HG03025 (cell line): ENCODE measurements around the gene MAP3K7CL.
"Not testable (repeated sequence)": the region's sequence is repeated elsewhere in the genome, so short reads cannot be mapped to it uniquely, and the experiment has no call there.

ENCODE experiments used
- ATAC-seq: cut with Tn5 transposase; IDR thresholded peaks from one replicate; pipeline ENCODE4 v1.9.1; 2021; ENCODE audit warnings: mild to moderate bottlenecking, moderate library complexity; ENCODE audit not compliant: unreplicated experiment, low FRiP score

The MAP3K7CL gene

DNA sequence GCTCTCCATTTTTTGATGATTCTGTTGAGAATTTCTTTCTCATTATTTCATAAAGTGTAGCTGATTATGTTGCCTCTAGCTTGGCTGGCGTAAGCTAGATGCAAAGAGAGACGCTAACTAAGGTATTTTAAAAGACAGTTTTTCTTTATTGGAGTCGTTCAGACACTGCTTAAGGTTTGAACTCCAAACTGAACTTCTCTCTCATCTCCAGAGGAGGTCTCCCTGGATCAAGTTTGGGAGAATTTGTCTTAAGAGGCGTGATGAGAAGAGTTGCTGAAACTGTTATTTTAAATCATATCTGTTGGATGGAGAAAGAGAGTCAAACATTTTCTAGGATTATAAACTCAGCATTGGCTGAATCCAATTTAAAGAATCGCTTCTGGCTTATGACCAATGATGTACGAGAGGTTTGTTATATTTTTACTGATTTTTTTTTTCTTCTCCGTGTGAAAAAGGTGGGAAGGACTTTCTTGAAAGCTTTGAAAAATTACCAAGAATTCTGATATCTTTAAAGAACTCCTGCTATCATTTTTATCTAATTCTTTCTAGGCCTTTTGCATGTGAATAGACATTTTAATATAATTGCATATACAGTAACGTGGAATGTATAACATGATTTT is 34.0 kb downstream of the MAP3K7CL start:
- ATAC-seq: no peak

DNA sequence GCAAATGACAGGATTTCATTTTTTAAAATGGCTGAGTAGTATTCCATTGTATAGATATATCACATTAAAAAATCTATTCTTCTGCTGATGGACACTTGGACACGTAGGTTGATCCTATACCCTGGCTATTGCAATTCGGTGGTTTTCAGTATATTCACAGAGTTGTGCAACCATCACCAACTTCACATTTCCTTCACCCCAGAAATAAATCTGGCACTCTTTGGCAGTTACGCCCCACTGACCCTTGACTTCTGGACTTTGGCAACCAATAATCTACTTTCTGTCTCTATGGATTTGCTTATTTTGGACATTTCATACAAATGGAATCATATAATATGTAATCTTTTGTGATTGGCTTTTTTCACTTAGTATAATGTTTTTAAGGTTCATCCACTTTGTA is 35.9 kb downstream of the MAP3K7CL start:
- ATAC-seq: no peak

DNA sequence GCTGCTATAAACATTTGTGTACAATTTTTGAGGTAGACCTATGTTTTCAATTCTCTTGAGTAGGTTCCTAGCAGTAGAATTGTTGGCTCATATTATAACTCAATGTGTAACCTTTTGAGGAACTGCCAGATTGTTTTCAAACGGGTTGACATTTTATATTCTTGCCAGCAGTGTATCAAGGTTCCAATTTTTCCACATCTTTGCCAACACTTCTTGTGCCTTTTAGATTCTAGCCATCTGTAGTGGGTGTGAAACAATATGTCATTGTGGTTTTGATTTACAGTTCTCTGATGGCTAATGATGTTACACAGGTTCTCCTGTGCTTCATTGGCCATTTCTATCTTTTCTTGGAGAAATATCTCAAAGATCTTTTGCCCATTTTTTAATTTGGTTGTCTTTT is 36.4 kb downstream of the MAP3K7CL start:
- ATAC-seq: no peak

DNA sequence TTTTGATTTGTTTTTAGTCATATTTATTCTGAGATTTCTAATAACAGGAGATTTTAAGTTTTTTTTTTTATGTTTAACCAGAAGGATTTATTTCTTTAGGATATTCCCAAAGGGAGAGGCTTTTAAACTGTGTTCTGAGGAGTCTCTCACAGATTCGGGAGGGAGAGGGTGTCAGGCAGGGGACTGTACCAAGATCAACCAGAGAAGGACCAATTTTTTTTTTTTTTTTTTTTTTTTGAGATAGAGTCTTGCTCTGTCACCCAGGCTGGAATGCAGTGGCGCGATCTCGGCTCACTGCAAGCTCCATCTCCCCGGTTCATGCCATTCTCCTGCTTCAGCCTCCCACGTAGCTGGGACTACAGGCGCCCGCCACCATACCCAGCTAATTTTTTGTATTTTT is 37.0 kb downstream of the MAP3K7CL start:
- ATAC-seq: not testable (repeated sequence)

DNA sequence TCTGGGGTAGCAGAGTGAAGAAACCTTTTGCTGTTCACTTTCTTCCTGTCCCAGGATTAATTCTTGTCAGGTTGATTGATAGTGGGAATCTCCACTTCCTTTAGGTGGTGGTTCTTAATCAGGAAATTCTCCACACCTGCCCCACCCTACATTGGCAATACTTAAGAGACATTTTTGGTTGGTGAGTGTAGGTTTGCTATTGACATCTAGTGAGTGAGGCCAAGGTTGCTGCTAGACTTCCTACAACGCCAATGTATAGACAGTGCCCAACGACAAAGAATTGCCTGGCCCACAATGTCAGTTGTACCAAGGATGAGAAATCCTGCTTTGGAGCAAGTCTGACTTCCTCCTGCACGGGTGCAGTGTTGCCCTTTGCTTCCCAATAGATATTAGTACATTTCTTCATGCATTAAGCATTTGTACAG is 38.5 kb downstream of the MAP3K7CL start:
- ATAC-seq: no peak

DNA sequence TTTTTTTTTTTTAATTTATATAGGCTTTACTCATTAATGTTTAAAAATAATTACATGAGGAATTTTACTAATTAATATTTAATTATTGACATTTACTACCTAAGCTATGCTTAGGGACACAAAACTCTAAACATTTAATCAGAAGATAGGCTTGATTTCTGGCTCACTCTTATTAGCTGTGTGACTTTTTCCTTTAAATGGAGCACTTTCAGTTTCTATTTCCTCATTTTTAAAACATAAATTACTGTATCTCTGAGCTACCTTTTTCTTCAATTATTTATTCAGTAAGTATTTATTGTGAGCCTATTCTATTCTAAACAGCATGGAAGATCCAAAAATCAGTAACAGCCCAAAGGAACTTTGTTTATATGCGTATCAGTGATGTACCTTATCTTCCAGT is 40.5 kb downstream of the MAP3K7CL start:
- ATAC-seq: no peak

DNA sequence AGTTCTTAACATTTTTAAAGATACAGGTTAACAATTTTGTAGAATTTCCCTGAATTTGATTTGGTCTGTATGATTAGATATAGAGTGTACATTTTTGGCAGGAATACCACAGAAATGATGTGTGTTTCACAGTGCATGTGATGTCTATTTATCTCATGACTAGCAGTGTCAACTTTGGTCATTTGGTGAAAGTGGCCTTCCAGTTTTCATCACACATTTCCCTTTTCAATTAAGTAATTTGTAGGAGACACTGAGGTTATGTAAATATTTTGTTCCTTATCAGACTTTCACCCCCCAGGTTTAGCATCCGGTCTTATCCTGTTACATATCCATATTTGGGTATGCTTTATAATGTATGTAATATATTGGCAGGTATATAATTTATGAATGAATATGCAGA is 41.8 kb downstream of the MAP3K7CL start:
- ATAC-seq: no peak

DNA sequence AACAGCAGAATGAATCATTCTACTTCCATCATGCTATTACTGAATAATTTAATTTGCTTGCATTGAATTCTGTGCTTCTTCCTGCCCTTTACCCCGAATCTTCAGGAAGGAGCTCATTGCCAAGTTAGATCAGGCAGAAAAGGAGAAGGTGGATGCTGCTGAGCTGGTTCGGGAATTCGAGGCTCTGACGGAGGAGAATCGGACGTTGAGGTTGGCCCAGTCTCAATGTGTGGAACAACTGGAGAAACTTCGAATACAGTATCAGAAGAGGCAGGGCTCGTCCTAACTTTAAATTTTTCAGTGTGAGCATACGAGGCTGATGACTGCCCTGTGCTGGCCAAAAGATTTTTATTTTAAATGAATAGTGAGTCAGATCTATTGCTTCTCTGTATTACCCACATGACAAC is 44.2 kb downstream of the MAP3K7CL start:
- ATAC-seq: no peak

DNA sequence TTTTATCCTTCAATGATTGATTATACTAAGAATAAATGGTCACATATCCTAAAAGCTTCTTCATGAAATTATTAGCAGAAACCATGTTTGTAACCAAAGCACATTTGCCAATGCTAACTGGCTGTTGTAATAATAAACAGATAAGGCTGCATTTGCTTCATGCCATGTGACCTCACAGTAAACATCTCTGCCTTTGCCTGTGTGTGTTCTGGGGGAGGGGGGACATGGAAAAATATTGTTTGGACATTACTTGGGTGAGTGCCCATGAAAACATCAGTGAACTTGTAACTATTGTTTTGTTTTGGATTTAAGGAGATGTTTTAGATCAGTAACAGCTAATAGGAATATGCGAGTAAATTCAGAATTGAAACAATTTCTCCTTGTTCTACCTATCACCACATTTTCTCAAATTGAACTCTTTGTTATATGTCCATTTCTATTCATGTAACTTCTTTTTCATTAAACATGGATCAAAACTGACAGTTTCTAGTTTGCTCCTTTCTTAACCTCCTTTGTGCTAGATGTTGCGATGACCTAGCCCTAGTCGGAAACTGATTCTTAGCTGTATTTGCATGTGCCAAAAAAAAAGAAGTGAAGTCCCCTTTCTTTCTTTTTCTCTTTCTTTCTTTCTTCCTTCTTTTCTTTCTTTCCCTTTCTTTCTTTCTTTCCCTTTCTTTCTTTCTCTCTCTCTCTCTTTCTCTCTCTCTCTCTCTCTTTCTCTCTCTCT is 45.1 kb downstream of the MAP3K7CL start:
- no peak for ATAC-seq

DNA sequence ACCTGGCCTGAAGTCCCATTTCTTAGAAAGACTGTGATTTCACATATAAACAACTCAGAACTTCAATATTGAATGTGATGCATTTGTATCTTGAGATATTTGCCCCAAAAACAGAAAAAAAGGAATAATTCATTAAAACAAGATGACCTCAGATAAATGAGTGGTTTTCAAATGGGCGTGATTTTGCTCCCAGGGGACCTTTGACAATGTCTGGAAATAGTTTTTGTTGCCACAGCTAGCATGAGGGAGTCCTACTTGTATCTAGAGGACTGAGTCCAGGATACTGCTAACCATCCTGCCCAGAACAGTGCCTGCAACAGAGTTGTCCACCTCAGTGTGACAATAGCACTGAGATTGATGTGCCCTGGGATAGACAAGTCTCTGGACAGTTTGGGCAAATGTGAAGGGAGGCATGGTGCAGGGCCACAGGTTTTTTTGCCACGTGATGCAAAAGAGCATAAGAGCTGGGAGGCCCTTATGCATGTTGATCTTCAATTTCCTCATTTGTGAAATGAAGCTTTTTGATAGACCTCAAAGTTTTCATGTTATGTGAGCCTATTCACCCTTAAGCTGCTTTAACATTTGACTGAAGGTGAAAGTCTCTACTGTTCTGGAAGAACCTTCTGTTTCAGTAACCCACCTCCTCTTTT is 46.2 kb downstream of the MAP3K7CL start:
- no peak for ATAC-seq

DNA sequence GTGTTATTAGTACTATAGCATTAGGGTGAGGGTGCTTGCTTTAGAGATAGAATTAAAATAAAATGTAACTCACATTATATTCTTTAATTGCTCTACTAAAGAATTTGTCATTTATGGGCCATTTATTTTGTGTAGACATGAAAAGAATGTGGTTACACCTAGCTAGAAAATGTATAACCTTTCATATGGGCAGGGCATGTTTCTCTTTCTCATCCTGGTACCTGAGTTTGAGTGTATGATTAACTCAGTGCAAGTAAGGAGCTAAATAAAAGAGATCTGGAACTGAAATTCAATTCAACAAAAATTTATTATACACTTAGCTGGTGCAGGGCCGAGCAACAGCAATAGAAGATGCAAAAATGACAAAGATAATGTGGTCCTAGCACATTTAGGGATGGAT is 47.4 kb downstream of the MAP3K7CL start:
- ATAC-seq: no peak

DNA sequence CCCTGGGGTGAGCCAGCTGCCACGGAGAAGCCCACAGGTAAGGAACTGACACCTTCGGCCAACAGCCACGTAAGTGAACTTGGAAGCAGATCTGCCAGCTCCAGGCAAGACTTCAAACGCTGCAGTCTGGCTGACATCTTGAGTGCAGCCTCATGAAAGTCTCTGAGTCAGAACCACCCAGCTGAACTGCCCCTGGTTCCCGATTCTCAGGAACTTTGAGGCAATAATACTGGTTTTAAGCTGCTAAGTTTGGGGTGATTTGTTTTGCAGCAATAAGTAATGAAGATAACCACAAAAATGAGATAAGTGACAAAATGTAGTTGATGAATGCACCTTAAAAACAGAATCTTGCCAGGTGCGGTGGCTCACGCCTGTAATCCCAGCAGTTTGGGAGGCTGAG is 48.5 kb downstream of the MAP3K7CL start:
- ATAC-seq: no peak

DNA sequence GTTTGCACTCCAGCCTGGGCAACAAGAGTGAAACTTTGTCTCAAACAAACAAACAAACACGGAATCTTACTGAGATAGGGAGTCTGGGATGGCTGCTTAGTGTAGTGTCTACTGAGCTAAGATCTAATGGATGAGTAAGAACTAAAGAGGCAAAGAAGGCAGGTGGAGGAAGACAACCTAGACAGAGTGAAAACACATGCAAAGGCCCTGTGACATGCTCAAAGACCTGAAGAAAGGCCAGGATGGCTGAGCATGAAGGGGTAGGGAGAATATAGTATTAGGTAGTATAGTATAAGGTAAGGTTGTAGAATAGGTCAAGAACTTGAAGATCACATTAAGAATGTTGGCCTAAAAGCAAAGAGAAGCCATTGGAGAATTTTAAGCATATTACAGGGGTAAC is 49.1 kb downstream of the MAP3K7CL start:
- ATAC-seq: no peak

DNA sequence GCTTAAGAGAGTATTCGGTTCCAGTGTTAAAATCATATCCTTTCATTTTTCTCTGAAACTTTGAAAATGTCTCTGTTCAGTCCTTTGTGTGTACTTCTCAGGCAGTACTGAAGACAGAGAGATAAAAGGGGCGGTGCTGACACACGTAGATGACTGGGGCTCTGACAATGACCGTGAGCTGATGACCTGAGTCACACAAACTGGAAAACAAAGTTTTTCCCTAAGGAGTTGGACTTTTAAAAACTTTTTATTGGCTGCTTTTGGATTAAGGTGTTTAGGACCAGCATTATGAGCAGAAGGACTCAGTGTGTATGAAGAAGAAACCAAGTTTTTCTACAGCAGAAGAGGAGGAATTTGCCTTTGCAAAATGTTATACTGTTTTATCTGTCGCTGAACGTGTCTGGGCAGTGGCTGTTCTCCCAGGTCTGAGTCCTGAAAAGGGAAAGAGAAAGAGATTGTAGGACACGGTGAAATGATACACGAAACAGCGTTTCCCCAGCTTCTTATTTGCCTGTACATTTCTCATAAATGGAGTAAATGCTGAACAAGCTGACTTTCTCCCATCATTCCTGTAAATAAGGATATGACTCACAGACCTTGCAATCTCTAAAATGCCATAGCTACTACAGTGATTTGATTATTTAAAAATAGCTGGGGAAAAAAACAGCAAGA is 51.5 kb downstream of the MAP3K7CL start:
- no peak for ATAC-seq

DNA sequence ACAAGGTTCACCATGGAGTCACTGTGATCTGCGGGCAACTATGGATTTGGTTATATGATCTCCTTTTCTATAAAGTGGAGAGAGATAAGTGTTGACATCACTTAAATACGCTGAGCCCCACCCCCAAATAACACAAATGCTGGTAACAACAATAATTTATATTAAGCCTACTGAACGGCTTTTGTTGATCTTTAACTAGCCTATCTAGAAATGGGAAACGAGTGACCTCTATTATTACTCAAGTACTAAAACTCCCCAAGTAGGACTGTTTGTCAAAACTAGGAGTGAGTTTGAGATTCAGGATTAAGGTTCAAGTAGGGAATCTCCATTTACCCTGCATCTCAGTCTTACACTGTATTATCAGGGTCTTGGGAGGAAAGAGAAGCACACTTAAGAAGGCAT is 52.2 kb downstream of the MAP3K7CL start:
- no peak for ATAC-seq

DNA sequence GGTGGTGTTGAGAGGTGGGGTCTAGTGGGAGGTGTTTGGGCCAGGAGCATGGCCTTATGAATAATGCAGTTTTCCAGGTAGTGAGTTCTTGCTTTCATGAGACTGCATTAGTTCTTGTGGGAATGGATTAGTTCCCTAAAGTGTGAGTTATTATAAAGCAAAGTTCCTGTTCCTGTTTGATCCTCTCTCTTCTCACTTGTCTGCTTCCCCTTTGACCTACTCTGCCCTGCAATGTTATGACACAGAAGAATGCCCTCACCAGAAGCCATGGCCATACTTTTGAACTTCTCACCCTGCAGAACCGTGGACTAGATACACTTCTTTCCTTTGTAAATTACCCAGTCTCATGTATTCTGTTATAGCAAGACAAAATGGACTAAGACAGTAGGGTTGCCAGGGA is 53.6 kb downstream of the MAP3K7CL start:
- no peak for ATAC-seq

DNA sequence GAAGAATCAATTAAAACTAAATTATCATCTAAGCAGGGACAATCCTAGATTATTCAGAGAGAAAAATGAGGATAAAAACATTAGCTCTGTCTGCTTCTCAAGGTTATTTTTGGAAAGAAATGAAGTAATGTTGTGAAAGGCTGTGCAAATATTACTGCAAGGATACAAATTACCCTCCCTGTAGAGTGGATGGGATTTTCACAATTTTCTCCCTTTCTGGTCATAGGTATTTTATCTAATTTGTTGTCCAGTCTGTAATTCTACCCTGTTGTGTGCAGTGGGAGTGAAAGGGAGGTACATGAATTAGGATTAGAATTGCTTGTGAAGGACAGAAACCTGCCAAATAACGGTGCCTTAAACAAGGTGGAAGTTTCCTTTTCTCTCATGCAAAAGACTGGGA is 54.7 kb downstream of the MAP3K7CL start:
- ATAC-seq: no peak

DNA sequence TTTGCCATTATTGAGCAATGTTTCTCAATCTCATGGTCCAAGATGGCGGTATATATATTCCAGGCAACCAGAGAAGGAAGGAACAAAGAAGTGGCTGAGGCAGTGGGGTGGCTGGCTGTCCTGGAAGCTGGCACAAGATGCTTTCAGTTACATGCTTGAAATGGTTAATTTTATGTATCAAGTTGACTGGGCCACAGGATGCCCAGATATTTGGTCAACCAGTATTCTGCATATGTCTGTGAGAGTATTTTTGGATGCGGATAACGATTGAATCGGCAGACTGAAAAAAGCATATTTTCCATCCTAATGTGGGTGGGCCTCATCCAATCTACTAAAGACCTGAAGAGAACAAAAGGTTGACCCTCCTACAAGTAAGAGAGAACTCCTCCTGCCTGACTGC is 55.2 kb downstream of the MAP3K7CL start:
- no peak for ATAC-seq

DNA sequence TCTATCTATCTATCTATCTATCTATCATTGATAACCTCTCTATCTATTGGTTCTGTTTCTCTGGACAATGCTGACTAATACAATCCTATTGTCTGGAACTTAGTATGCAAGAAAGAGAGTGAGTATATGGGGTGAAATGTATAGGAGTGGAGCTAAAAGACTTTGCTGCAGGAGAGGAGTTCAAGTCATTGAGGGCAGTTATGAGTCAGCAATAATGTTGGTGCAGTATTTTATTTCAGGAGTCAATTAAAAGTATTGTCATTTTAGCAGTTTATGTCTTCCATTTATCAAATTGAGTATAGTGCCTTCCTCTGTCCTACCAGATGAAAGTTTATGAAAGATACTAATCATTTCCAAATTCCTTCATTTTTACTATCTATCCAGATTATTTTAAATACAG is 55.8 kb downstream of the MAP3K7CL start:
- ATAC-seq: no peak

DNA sequence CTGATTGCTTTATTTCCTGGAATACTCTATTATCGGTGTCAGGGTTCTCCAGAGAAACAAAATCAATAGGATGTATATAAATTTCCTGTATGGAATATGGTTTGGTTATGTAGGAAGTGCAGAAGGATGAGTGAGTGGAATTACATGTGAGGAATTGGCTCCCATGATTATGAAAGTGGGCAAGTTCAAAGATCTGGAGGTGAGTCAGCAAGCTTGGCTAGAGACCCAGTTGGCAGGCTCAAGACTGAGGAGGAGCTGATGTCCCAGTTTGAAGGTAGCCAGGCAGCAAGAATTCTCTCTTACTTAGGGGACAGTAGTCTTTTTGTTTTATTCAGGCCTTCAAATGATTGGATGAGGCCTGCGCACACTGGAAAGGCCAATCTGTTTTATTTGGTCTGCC is 57.5 kb downstream of the MAP3K7CL start:
- no peak for ATAC-seq

DNA sequence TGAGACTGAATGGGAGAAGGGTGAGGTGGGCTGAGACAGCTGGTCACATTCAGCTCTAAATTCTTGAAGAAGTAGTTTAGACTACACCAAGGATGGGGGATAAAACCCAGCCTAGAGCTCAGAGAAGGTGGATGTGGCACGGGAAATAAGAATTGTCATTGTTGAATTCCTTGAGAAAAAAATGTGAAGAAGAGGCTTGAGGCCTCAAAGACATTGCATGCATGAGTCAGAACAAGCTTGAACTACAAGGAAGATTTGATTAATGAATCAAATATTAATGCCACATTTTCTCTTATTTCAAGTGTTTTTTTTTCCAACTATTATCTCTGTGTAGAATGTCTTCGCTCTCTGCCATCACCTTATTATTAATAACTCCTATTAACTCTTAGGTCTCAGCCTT is 58.9 kb downstream of the MAP3K7CL start:
- no peak for ATAC-seq
